Left ventricle myocardium inferior (tissue), 1 donor: Measurements from ENCODE around the gene ASTN2. TPM values are rescaled to one million over a fixed set of nuclear protein-coding genes. Genes with fewer than 3 reads are reported as not detected.

Experiments
- DNase-seq: peaks from one replicate; pipeline ENCODE4 v3.0.0-alpha.2; 2020
- H3K27ac ChIP-seq: fragments of 200-600 bp; replicated peaks from 2 replicates; pipeline ENCODE4 v1.8.0; 2021
- H3K27me3 ChIP-seq: fragments of 200-600 bp; 2 replicates; pipeline ENCODE4 v1.8.0; 2021; ENCODE audit warnings: low read depth
- H3K36me3 ChIP-seq: fragments of 200-600 bp; 2 replicates; pipeline ENCODE4 v1.8.0; 2021
- H3K4me1 ChIP-seq: fragments of 200-600 bp; 2 replicates; pipeline ENCODE4 v1.8.0; 2021
- H3K4me3 ChIP-seq: fragments of 200-600 bp; 2 replicates; pipeline ENCODE4 v1.8.0; 2021; ENCODE audit warnings: mild to moderate bottlenecking, moderate library complexity
- H3K9me3 ChIP-seq: fragments of 200-600 bp; replicated peaks from 2 replicates; pipeline ENCODE4 v1.8.0; 2021
- intact Hi-C: fragments of 100-400 bp; cut with micrococcal nuclease; formaldehyde crosslinking; loops from one replicate; pipeline ENCODE4 v1.11.0; 2022
- total RNA-seq: library from RNA; stranded (reverse); fragmentation: NEBNext Ultra II Directional; extraction: Animal tissue kit (Norgen Biotek cat#: 25700); gene quantifications from one replicate; pipeline ENCODE4 v1.2.1, GENCODE V29; 2021
- TF ChIP-seq, protein P1 (sequence below): fragments of 200-600 bp; IDR thresholded peaks from 2 replicates; pipeline ENCODE4 v1.8.0; 2021; ENCODE audit warnings: antibody characterized with exemption, mild to moderate bottlenecking, borderline replicate concordance
- donor health status: DM: no; HTN: yes; CAD: no; lungs with severe emphysema.

ASTN2 gene
- total RNA-seq, 1 donor from 2014 or later, result 6.1 TPM

GRCh38 chr9:117250610-117251215 is 164.1 kb downstream of the ASTN2 start:
- no peaks in the 10 kb centered on the region for H3K9me3 ChIP-seq
- H3K27me3 ChIP-seq, result peaks cover 18% of the 10 kb centered on the region
- H3K4me3 ChIP-seq, result no peak overlapping the region
- no peak for DNase-seq
- intact Hi-C loops, result no loop called here
- no peaks in the 10 kb centered on the region for H3K36me3 ChIP-seq
- no peaks in the 10 kb centered on the region for H3K4me1 ChIP-seq
- TF ChIP-seq, protein P1, sequence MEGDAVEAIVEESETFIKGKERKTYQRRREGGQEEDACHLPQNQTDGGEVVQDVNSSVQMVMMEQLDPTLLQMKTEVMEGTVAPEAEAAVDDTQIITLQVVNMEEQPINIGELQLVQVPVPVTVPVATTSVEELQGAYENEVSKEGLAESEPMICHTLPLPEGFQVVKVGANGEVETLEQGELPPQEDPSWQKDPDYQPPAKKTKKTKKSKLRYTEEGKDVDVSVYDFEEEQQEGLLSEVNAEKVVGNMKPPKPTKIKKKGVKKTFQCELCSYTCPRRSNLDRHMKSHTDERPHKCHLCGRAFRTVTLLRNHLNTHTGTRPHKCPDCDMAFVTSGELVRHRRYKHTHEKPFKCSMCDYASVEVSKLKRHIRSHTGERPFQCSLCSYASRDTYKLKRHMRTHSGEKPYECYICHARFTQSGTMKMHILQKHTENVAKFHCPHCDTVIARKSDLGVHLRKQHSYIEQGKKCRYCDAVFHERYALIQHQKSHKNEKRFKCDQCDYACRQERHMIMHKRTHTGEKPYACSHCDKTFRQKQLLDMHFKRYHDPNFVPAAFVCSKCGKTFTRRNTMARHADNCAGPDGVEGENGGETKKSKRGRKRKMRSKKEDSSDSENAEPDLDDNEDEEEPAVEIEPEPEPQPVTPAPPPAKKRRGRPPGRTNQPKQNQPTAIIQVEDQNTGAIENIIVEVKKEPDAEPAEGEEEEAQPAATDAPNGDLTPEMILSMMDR, result no peak
- no peak overlapping the region for H3K27ac ChIP-seq

GRCh38 chr9:117249799-117250198 is 165.1 kb downstream of the ASTN2 start:
- Histone ChIP-seq H3K27me3 (peaks cover 16% of the 10 kb centered on the region), H3K27ac (no peak overlapping the region), H3K4me1 (no peaks in the 10 kb centered on the region), H3K9me3 (no peaks in the 10 kb centered on the region), H3K4me3 (no peak overlapping the region), H3K36me3 (no peaks in the 10 kb centered on the region)
- intact Hi-C loops, result no loop called here
- no peak for DNase-seq
- TF ChIP-seq, protein P1, result no peak

GRCh38 chr9:117247266-117247665 is 167.6 kb downstream of the ASTN2 start:
- intact Hi-C loops, result no loop called here
- no peak for DNase-seq
- no peak overlapping the region for H3K27ac ChIP-seq
- TF ChIP-seq, protein P1, result peak; percentile 47
- H3K27me3 ChIP-seq, result peaks cover 16% of the 10 kb centered on the region
- H3K36me3 ChIP-seq, result no peaks in the 10 kb centered on the region
- H3K4me1 ChIP-seq, result no peaks in the 10 kb centered on the region
- H3K9me3 ChIP-seq, result no peaks in the 10 kb centered on the region
- no peak overlapping the region for H3K4me3 ChIP-seq

DNA sequence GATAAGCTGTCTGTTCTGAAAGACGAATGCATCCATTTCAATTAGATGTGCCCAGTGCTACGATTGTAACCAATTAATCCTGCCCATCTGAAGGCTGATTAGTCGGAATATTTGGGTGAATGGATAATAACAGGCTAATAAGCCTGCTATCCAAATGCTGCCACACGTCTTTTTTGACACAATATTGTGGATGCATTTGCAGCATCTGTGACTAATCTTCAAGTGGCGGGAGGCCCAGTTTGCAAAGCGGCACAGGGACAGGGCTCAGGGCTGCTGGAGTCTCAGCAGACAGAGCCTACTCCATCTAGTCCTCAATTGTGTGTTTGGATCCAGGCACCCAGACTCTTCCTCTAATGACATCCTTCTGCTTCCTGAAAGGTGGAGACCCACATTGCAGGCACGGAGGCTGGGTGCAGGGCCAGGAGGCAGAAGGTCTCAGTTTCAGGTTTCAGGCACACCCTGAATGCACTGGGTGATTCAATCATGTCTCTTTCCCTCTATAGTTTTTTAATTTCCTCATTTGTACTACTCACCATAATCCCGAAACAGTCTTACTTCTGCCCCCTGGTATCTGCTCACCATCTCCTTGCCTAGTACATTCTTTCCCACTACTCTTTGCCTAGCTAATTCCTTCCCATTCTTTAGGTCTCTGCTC is 169.6 kb downstream of the ASTN2 start:
- no peak for DNase-seq
- H3K4me1 ChIP-seq, result no peaks in the 10 kb centered on the region
- H3K4me3 ChIP-seq, result no peak overlapping the region
- H3K9me3 ChIP-seq, result no peaks in the 10 kb centered on the region
- H3K27ac ChIP-seq, result no peak overlapping the region
- intact Hi-C loops, result no loop called here
- peaks cover 9% of the 10 kb centered on the region for H3K27me3 ChIP-seq
- TF ChIP-seq, protein P1, result no peak
- no peaks in the 10 kb centered on the region for H3K36me3 ChIP-seq

- no peaks in the 10 kb centered on the region for H3K36me3 ChIP-seq
- no peak overlapping the region for H3K27ac ChIP-seq
- H3K4me1 ChIP-seq, result no peaks in the 10 kb centered on the region
- no peak for DNase-seq
- intact Hi-C loops, result no loop called here
- H3K4me3 ChIP-seq, result no peak overlapping the region
- H3K27me3 ChIP-seq, result peaks cover 7% of the 10 kb centered on the region
- H3K9me3 ChIP-seq, result no peaks in the 10 kb centered on the region
- TF ChIP-seq, protein P1, result no peak
Measured at GRCh38 chr9:117242082-117242481, 172.8 kb downstream of the ASTN2 start.
